Upper lobe of left lung (tissue), 6 donors: ENCODE measurements around the gene FYN. TPM values are rescaled to one million over a fixed set of nuclear protein-coding genes. Genes with fewer than 3 reads are reported as not detected.

Experiments
- ATAC-seq, 2 donors: fragments of 200-7000 bp; cut with Tn5 transposase; one replicate each; pipeline ENCODE4 v1.9.1; 2022; ENCODE audit warnings: mild to moderate bottlenecking in 2 of 2, moderate library complexity in 2 of 2; ENCODE audit not compliant: low FRiP score in 2 of 2
- DNase-seq, 2 donors: peaks; one replicate each; pipeline ENCODE4 v3.0.0-alpha.2; 2019 to 2020
- H3K27ac ChIP-seq, 4 donors: fragments of 200-600 bp; sonication (generic); one replicate each; pipeline ENCODE4 v1.5.1; 2016 to 2019
- H3K27me3 ChIP-seq, 4 donors: fragments of 200-600 bp; sonication (generic); one replicate each; pipeline ENCODE4 v1.5.1; 2017 to 2019
- H3K36me3 ChIP-seq, 4 donors: fragments of 200-600 bp; sonication (generic); one replicate each; pipeline ENCODE4 v1.5.1; 2016 to 2019
- H3K4me1 ChIP-seq, 4 donors: fragments of 200-600 bp; sonication (generic); one replicate each; pipeline ENCODE4 v1.5.1; 2018 to 2019
- H3K4me3 ChIP-seq, 4 donors: fragments of 200-600 bp; sonication (generic); one replicate each; pipeline ENCODE4 v1.5.1; 2017 to 2019; ENCODE audit warnings: mild to moderate bottlenecking in 2 of 4, moderate library complexity in 1 of 4
- H3K9me3 ChIP-seq, 4 donors: fragments of 200-600 bp; sonication (generic); one replicate each; pipeline ENCODE4 v1.5.1; 2018 to 2019
- EP300 ChIP-seq, 4 donors: sonication (generic); formaldehyde crosslinking; IDR thresholded peaks; one replicate each; pipeline ENCODE4 v1.5.1; 2017; ENCODE audit warnings: antibody characterized with exemption in 4 of 4, control low read depth in 2 of 4
- POLR2A ChIP-seq, 4 donors: fragments of 450-650 bp; IDR thresholded peaks; one replicate each; pipeline ENCODE4 v1.5.1; 2016 to 2017; ENCODE audit warnings: antibody characterized with exemption in 4 of 4, mild to moderate bottlenecking in 2 of 4
- POLR2AphosphoS5 ChIP-seq, 2 donors: sonication (generic); formaldehyde crosslinking; IDR thresholded peaks; one replicate each; pipeline ENCODE4 v1.5.1; 2017; ENCODE audit warnings: antibody characterized with exemption in 2 of 2
- WGBS, 2 donors: methylation state at CpG; one replicate each; pipeline ENCODE4 v1.1.5; 2017 to 2018; 5-methylcytosine and 5-hydroxymethylcytosine counted together
- total RNA-seq, 6 donors: library from RNA; depleted of rRNA in 4 of 6; stranded (reverse); fragments of >200 nt in 4 of 6; gene quantifications; one replicate each; pipeline versions ENCODE4 v1.1.0 to v1.2.1, GENCODE V29; 2016 to 2021
- TF ChIP-seq, protein P1 (sequence below), 6 experiments: fragments of 450-650 bp in 4 of 6; fragments of 200-600 bp in 2 of 6; sonication (generic) in 2 of 6; IDR thresholded peaks; one replicate each; pipeline ENCODE4 v1.5.1; 2016 to 2019; ENCODE audit warnings: antibody characterized with exemption in 6 of 6
- donor health status: DM: no; HTN: no; CAD: no; lungs with moderate emphysema.
- donor health status: DM: no; HTN: yes; CAD: no; lungs with severe emphysema.

FYN gene
- total RNA-seq, 6 donors from 2014 or later: 69.1 to 181 (median 113) TPM

DNA sequence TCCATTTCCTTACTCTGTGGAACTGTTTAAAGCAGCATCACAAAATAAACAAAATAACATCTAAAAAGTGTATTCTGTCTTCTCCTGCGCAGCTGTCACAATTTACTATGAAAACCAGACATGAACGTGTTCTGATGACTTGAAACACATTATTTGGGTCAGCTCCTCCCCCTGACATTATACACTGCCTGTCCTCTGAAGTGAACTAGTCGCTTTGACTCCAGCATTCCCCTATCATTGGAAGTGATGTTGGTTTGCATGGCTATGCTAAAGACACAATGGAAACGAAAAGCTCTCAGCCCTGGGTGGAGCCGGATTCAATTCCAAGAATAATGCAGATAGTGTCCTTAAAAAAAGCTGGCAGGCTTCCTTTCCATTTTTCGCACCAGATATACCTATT lies 125.9 kb downstream of the FYN start:
- Histone ChIP-seq H3K27me3 (no peaks in the 10 kb centered on the region), H3K27ac (peak overlapping the region; percentile 6 to 76 (median 20)), H3K4me3 (no peak overlapping the region), H3K9me3 (no peaks in the 10 kb centered on the region), H3K36me3 (no peaks in the 10 kb centered on the region), H3K4me1 (peaks cover 35 to 57% (median 51%) of the 10 kb centered on the region in 4 donors)
- ATAC-seq (no peak), DNase-seq (no peak)
- TF ChIP-seq POLR2AphosphoS5 (IDR thresholded peaks at IDR 0.05) (no peak), EP300 (IDR thresholded peaks at IDR 0.05) (no peak), POLR2A (IDR thresholded peaks at IDR 0.05) (no peak)
- TF ChIP-seq, protein P1, sequence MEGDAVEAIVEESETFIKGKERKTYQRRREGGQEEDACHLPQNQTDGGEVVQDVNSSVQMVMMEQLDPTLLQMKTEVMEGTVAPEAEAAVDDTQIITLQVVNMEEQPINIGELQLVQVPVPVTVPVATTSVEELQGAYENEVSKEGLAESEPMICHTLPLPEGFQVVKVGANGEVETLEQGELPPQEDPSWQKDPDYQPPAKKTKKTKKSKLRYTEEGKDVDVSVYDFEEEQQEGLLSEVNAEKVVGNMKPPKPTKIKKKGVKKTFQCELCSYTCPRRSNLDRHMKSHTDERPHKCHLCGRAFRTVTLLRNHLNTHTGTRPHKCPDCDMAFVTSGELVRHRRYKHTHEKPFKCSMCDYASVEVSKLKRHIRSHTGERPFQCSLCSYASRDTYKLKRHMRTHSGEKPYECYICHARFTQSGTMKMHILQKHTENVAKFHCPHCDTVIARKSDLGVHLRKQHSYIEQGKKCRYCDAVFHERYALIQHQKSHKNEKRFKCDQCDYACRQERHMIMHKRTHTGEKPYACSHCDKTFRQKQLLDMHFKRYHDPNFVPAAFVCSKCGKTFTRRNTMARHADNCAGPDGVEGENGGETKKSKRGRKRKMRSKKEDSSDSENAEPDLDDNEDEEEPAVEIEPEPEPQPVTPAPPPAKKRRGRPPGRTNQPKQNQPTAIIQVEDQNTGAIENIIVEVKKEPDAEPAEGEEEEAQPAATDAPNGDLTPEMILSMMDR (IDR thresholded peaks at IDR 0.05): no peak
- 60 to 65% methylated on average over 6 of the region's 6 CpGs for WGBS, 2 donors

- TF ChIP-seq EP300 (IDR thresholded peaks at IDR 0.05) (no peak), POLR2AphosphoS5 (IDR thresholded peaks at IDR 0.05) (no peak), POLR2A (IDR thresholded peaks at IDR 0.05) (no peak)
- TF ChIP-seq, protein P1 (IDR thresholded peaks at IDR 0.05): no peak
- H3K4me1 ChIP-seq: peaks cover 35 to 55% (median 53%) of the 10 kb centered on the region in 4 donors
- no peaks in the 10 kb centered on the region for H3K9me3 ChIP-seq
- ATAC-seq: no peak
- no peak for DNase-seq
- H3K36me3 ChIP-seq: no peaks in the 10 kb centered on the region
- H3K27me3 ChIP-seq: no peaks in the 10 kb centered on the region
- H3K4me3 ChIP-seq: no peak overlapping the region
- peak overlapping the region; percentile 6 to 76 (median 20) for H3K27ac ChIP-seq
These were observed 126.3 kb downstream of the FYN start for GRCh38 chr6:111746983-111747382.

GRCh38 chr6:111745636-111746035 lies 127.6 kb downstream of the FYN start:
- H3K4me3 ChIP-seq: no peak overlapping the region
- no peaks in the 10 kb centered on the region for H3K36me3 ChIP-seq
- peaks cover 31 to 51% (median 46%) of the 10 kb centered on the region in 4 donors for H3K4me1 ChIP-seq
- H3K9me3 ChIP-seq: no peaks in the 10 kb centered on the region
- DNase-seq (no peak), ATAC-seq (no peak)
- no peaks in the 10 kb centered on the region for H3K27me3 ChIP-seq
- no peak overlapping the region for H3K27ac ChIP-seq
- TF ChIP-seq POLR2AphosphoS5 (IDR thresholded peaks at IDR 0.05) (no peak), EP300 (IDR thresholded peaks at IDR 0.05) (no peak), POLR2A (IDR thresholded peaks at IDR 0.05) (no peak)
- TF ChIP-seq, protein P1 (IDR thresholded peaks at IDR 0.05): no peak
- 27 to 71% methylated on average over 1 of the region's 1 CpG for WGBS, 2 donors

- Histone ChIP-seq H3K27me3 (no peaks in the 10 kb centered on the region), H3K9me3 (no peaks in the 10 kb centered on the region), H3K4me3 (no peak overlapping the region), H3K36me3 (no peaks in the 10 kb centered on the region), H3K27ac (peak overlapping the region in 2 of 4 donors; percentile 5 to 38), H3K4me1 (peaks cover 31 to 51% (median 44%) of the 10 kb centered on the region in 4 donors)
- ATAC-seq (no peak), DNase-seq (no peak)
- WGBS, 2 donors: 98 to 100% methylated on average over 4 of the region's 4 CpGs
- no peak for TF ChIP-seq POLR2AphosphoS5 (IDR thresholded peaks at IDR 0.05)
These were observed 128.1 kb downstream of the FYN start for GRCh38 chr6:111745186-111745585.

GRCh38 chr6:111743862-111744692 lies 129.2 kb downstream of the FYN start:
- Histone ChIP-seq H3K4me3 (no peak overlapping the region), H3K4me1 (peaks cover 34 to 55% (median 48%) of the 10 kb centered on the region in 4 donors), H3K27me3 (no peaks in the 10 kb centered on the region), H3K9me3 (no peaks in the 10 kb centered on the region), H3K36me3 (no peaks in the 10 kb centered on the region), H3K27ac (peak overlapping the region in 1 of 4 donors; percentile 43)
- TF ChIP-seq EP300 (IDR thresholded peaks at IDR 0.05) (no peak), POLR2A (IDR thresholded peaks at IDR 0.05) (no peak), POLR2AphosphoS5 (IDR thresholded peaks at IDR 0.05) (no peak)
- TF ChIP-seq, protein P1 (IDR thresholded peaks at IDR 0.05): no peak
- WGBS, 2 donors: 63 to 74% methylated on average over 8 of the region's 8 CpGs
- ATAC-seq (peak in 1 of 2 donors; percentile 87), DNase-seq (no peak)
